Stimulated activated CD4-positive, alpha-beta T cell treated with anti-CD3 and anti-CD28 coated beads, Interleukin-1b, Interleukin-23, amount 100 ng/mL, for 48 hours (primary cell): Measurements from ENCODE around the gene TAS2R13.

Experiments used
- DNase-seq: peaks from one replicate; pipeline ENCODE4 v3.0.0-alpha.2; 2020

Gene TAS2R13

GRCh38 chr12:10863512-10864218, 45.7 kb downstream of the TAS2R13 start:
- DNase-seq = no peak

- no peak for DNase-seq
Measured at GRCh38 chr12:10861366-10861765, 48.0 kb downstream of the TAS2R13 start.
